ENCODE results near the gene APRT. TPM values are rescaled to one million over a fixed set of nuclear protein-coding genes. Genes with fewer than 3 reads are reported as not detected.
"Not testable (repeated sequence)": the region's sequence is repeated elsewhere in the genome, so short reads cannot be mapped to it uniquely, and the experiment has no call there.

The APRT gene
- total RNA-seq, 2 donors from 2014 or later: 116 to 139 TPM

GRCh38 chr16:88781140-88782077 is 30.3 kb downstream of the APRT start:
- Mint-ChIP-seq H3K4me3 (peak overlapping the region; percentile 77 to 80), H3K9me3 (no peaks in the 10 kb centered on the region), H3K27me3 (ENCODE audit: low read depth) (no peaks in the 10 kb centered on the region), H3K27ac (peak overlapping the region; percentile 76), H3K4me1 (ENCODE audit: low read depth) (peaks cover 50% of the 10 kb centered on the region), H3K36me3 (ENCODE audit: insufficient read depth in 2 of 2) (no peaks in the 10 kb centered on the region)
- DNase-seq (peak; percentile 72), ATAC-seq (replicated peaks in 1 of 2) (peak; percentile 50 to 53)

DNA sequence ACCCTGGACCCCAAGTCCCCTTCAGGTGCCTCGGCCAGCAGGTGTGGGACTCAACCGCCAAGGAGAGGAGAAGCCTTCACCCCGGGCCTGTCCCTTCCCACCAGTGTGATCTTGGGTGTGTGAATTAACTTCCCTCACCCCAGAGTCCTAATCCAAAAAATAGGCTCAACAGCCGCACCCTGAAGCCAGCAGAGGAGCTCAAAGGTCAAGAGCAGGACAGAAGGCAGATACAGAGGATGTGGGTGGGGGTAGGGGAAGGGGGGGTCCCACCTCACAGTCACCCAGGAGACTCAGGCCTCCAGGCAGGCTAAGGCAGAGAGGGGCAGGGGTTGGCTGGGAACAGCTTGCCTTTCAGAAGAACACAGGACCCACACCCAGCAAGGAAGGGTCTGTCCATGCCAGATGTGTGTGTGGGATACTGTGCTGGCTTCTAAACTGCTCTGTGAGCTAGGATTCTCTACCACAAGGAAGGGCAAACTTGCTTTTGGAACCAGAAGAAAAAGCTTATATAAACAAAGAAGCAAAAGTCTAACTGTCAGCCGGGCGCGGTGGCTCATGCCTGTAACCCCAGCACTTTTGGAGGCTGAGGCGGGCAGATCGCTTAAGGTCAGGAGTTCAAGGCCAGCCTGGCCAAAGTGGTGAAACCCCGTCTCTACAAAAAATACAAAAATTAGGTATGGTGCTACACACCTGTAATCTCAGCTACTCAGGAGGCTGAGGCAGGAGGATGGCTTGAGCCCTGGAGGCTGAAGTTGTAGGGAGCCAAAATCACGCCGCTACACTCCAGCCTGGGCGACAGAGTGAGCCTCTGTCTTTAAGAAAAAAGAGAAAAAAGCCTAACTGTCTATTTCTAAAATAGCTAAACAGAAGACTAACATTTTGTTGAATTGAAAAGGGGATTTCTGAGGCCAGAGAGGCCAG is 31.3 kb downstream of the APRT start:
- ATAC-seq (replicated peaks in 1 of 2) (no peak), DNase-seq (no peak)
- Mint-ChIP-seq H3K4me1 (ENCODE audit: low read depth) (peaks cover 50% of the 10 kb centered on the region), H3K27ac (peak overlapping the region; percentile 76), H3K36me3 (ENCODE audit: insufficient read depth in 2 of 2) (no peaks in the 10 kb centered on the region), H3K27me3 (ENCODE audit: low read depth) (no peaks in the 10 kb centered on the region), H3K9me3 (no peaks in the 10 kb centered on the region), H3K4me3 (peak overlapping the region; percentile 77 to 80)

DNA sequence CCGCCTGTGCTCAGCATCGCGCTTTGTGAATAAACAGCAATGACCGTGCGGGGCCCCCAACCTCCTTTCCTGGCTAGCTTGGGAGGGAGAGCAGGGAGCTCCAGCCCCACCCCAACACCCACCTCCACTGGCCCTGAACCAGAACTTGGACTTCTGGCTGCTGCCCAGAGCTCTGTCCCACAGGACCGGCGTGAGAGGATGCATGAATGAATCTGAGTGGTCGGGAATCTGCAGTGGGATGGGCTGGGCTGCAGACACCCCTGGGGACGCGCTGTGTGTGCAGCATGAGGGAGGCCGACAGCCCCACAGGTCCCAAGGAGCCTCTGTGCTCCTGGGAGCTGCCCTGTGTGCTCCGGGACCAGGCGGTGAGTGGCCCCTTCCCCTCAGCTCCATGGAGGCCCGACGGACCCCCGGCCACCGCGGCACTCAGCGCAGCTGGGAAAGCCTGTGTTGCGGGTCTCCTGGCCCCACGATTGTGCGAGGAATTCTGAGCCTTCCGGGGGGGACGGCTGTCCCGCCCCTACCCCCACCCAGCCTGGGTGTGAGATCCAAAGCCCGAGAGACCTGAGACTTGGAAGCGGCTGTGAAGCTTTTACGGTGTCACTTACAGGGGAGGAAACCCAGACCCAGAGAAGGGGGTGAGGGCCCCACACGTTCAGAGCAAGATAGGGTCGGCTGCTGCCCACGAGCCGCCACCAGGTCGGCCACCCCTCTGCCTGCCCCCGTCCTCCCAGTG is 32.2 kb downstream of the APRT start:
- H3K4me1 Mint-ChIP-seq (ENCODE audit: low read depth): peaks cover 52% of the 10 kb centered on the region
- peak overlapping the region; percentile 77 to 80 for H3K4me3 Mint-ChIP-seq
- no peaks in the 10 kb centered on the region for H3K27me3 Mint-ChIP-seq (ENCODE audit: low read depth)
- H3K9me3 Mint-ChIP-seq: no peaks in the 10 kb centered on the region
- ATAC-seq (replicated peaks in 1 of 2): no peak
- no peak for DNase-seq
- H3K36me3 Mint-ChIP-seq (ENCODE audit: insufficient read depth in 2 of 2): no peaks in the 10 kb centered on the region
- peak overlapping the region; percentile 76 for H3K27ac Mint-ChIP-seq

DNA sequence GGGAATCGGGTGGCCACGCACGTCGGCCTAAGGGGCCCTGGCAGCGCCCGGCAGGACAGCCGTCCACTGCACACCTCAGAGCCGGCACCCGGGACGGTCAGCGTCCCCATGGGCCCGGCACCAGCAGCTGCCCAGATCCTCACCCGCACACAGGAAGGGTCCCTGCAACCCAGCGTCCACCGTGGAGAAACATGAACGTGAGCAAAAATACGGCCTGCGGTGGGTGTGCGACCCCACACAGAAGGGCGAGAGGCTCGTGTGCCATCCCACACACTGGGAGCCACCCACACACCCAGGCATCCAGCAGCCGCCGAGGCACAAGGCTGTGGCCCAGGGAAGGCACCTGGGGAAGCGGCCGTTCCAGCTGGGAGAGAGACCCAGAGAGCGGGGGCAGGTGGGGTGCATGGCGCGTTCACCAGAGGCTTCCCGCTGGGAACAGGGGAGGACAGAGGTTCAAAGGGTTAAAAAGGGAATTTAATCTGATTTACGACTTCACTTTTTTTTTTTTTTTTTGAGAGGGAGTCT is 33.1 kb downstream of the APRT start:
- Mint-ChIP-seq H3K27ac (peak overlapping the region; percentile 12), H3K9me3 (no peaks in the 10 kb centered on the region), H3K4me3 (peak overlapping the region in 1 of 2 donors; percentile 31), H3K36me3 (ENCODE audit: insufficient read depth in 2 of 2) (no peaks in the 10 kb centered on the region), H3K4me1 (ENCODE audit: low read depth) (peaks cover 50% of the 10 kb centered on the region), H3K27me3 (ENCODE audit: low read depth) (no peaks in the 10 kb centered on the region)
- ATAC-seq (replicated peaks in 1 of 2): no peak
- no peak for DNase-seq

GRCh38 chr16:88778271-88778525 is 33.5 kb downstream of the APRT start:
- DNase-seq (no peak), ATAC-seq (replicated peaks in 1 of 2) (no peak)
- Mint-ChIP-seq H3K27ac (no peak overlapping the region), H3K9me3 (no peaks in the 10 kb centered on the region), H3K36me3 (ENCODE audit: insufficient read depth in 2 of 2) (no peaks in the 10 kb centered on the region), H3K4me1 (ENCODE audit: low read depth) (peaks cover 46% of the 10 kb centered on the region), H3K27me3 (ENCODE audit: low read depth) (no peaks in the 10 kb centered on the region), H3K4me3 (peak overlapping the region in 1 of 2 donors; percentile 31)

DNA sequence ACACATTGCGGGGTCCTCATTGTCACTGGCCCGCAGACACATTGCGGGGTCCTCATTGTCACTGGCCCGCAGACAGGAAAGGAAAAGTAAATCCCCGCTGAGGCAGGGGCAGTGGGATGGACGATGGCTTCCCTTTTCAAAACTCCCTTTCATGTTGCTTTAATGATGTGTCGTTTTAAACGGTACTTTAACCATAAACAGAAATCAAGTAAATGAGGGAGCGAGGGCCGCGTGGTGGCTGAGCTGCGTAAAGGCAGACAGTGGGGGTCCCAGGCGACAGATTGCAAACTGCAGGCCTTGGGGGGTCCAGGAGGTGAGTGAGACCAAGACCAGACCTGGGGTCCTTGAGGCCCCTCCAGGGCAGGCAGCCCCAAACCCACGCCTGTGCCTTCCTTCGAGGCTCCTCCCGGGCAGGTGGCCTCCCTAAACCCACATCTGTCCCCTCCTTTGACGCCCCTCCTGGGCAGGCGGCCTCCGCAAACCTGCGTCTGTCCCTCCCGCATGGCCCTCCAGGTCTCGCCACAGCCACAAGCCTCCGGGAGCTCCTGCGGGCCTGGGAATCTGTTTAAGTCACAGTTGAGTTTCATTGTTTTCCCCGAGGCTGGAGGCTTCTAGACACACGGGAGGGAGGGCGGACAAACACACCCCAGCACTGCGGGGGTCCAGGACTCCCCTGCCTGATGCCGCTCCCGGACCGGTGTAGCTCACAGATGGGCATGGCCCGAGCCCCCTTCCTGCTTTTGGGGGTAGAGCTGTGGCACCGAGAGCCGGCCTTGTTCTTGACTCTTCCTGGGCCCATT is 34.1 kb downstream of the APRT start:
- Mint-ChIP-seq H3K4me1 (ENCODE audit: low read depth) (peaks cover 41% of the 10 kb centered on the region), H3K4me3 (no peak overlapping the region), H3K27me3 (ENCODE audit: low read depth) (no peaks in the 10 kb centered on the region), H3K27ac (peak overlapping the region; percentile 83), H3K9me3 (no peaks in the 10 kb centered on the region), H3K36me3 (ENCODE audit: insufficient read depth in 2 of 2) (no peaks in the 10 kb centered on the region)
- DNase-seq (no peak), ATAC-seq (replicated peaks in 1 of 2) (no peak)

GRCh38 chr16:88775825-88776224 is 35.9 kb downstream of the APRT start:
- Mint-ChIP-seq H3K27ac (no peak overlapping the region), H3K36me3 (ENCODE audit: insufficient read depth in 2 of 2) (no peaks in the 10 kb centered on the region), H3K4me3 (no peak overlapping the region), H3K9me3 (no peaks in the 10 kb centered on the region), H3K27me3 (ENCODE audit: low read depth) (no peaks in the 10 kb centered on the region), H3K4me1 (ENCODE audit: low read depth) (peaks cover 27% of the 10 kb centered on the region)
- DNase-seq: no peak
- no peak for ATAC-seq (replicated peaks in 1 of 2)

DNA sequence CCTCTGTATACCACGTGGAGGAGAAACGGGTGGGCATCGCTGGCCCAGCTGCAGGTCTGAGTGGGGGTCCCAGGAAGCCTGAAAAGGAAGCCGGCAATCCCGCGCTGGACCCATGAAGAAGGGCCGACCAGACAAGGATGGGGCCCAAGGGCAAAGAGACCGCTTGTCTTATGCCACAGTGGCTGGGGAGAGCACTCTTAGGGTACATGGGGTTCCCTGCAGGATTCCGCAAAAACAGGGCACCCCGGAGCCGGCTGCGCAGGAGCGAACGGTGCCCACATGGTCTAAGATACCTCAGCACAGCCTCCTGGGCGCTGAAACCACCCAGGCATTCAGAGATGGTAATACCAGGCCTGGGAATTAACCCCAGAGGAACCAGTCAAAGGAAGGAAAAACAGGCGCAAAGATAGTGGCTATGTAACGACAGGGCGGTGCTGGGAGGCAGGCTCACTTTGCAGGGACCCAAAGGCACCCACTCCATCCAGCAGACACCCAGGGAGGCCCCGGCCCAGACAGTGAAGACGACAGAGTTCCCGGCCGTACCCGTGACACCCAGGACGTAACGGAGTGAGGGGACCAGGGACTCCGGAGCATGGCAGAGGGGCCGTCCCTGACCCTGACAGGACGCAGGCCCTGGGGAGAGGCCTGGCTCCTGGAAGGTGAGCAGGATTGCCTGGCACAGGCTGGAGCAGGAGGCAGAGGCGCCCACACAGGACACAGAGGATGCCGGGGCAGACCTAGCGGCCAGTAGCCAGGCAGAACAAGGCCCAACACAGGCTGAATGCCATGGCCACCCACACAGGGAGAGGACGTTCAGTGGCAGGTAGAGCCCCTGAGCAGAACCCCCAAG is 37.0 kb downstream of the APRT start:
- H3K27me3 Mint-ChIP-seq (ENCODE audit: low read depth): no peaks in the 10 kb centered on the region
- H3K4me3 Mint-ChIP-seq: no peak overlapping the region
- ATAC-seq (replicated peaks in 1 of 2): no peak
- H3K9me3 Mint-ChIP-seq: no peaks in the 10 kb centered on the region
- peak overlapping the region; percentile 19 for H3K27ac Mint-ChIP-seq
- no peak for DNase-seq
- H3K36me3 Mint-ChIP-seq (ENCODE audit: insufficient read depth in 2 of 2): no peaks in the 10 kb centered on the region
- peaks cover 19% of the 10 kb centered on the region for H3K4me1 Mint-ChIP-seq (ENCODE audit: low read depth)

DNA sequence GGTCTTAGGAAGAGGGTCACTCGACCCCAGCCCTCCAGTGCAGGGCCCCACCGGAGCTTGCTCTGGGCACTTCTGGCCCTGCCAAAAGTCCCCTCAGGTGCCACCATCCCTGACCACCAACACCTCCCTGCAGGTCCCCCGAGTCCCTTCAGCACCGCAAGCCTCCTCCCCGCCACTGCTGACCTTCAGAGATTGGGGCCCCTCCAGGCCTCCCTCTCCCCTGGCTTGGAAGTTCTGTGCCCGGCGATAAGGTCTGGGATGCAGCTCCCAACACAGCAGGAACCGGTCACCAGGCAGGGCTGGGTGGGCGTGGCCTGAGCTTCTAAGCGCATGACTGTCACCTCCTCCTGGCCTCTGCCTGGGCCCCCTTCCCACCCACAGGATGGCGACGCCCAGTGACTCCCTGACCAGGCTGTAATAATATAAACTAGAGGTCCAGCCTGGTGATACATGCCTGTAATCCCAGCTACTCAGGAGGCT is 37.9 kb downstream of the APRT start:
- ATAC-seq (replicated peaks in 1 of 2) (no peak), DNase-seq (no peak)
- no peaks in the 10 kb centered on the region for H3K27me3 Mint-ChIP-seq (ENCODE audit: low read depth)
- peaks cover 21% of the 10 kb centered on the region for H3K4me1 Mint-ChIP-seq (ENCODE audit: low read depth)
- no peak overlapping the region for H3K4me3 Mint-ChIP-seq
- no peak overlapping the region for H3K27ac Mint-ChIP-seq
- no peaks in the 10 kb centered on the region for H3K36me3 Mint-ChIP-seq (ENCODE audit: insufficient read depth in 2 of 2)
- H3K9me3 Mint-ChIP-seq: no peaks in the 10 kb centered on the region

DNA sequence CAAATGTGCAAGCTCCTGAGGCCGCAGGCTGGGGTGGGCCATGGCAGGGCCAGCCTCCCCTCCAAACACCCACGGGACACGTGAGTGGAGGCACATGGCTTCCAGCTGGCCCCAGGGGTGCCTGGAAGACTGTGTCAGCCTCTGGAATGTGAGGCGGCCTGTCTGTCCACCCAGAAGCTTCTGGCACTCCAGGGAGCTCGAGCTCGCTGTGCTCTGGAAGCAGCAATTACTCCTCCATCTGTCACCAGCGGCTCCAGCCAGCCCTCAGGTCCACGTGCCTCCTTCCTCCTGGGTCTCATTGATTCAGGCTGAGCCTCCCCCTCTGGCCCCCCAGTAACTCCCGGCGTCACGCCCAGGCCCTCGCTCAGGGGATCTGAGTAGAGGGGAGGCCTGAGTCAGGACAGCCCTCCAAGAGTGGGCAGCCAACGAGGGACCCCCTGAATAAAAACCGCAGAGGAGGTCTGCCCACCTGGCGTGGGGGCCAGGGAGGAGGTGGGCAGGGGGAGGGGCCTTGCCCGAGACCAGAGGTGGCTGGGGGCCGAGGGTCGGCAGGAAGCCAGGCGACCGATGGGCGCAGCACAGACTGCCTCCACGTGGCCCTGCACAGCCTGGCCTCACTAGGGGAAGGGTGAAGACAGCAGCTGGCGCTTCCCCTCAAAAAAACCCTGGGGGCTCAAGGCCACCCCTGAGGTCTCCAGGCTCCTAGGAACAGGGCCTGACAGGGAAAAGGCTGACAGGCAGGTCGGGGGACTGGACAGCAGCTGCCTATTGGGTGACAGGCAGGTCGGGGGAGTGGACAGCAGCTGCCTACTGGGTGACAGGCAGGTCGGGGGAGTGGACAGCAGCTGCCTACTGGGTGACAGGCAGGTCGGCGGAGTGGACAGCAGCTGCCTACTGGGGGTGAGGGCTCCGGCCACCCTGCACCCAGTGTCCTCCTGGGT is 38.6 kb downstream of the APRT start:
- DNase-seq: no peak
- Mint-ChIP-seq H3K27me3 (ENCODE audit: low read depth) (no peaks in the 10 kb centered on the region), H3K4me3 (no peak overlapping the region), H3K36me3 (ENCODE audit: insufficient read depth in 2 of 2) (no peaks in the 10 kb centered on the region), H3K4me1 (ENCODE audit: low read depth) (peaks cover 17% of the 10 kb centered on the region), H3K27ac (no peak overlapping the region), H3K9me3 (no peaks in the 10 kb centered on the region)
- ATAC-seq (replicated peaks in 1 of 2): no peak

DNA sequence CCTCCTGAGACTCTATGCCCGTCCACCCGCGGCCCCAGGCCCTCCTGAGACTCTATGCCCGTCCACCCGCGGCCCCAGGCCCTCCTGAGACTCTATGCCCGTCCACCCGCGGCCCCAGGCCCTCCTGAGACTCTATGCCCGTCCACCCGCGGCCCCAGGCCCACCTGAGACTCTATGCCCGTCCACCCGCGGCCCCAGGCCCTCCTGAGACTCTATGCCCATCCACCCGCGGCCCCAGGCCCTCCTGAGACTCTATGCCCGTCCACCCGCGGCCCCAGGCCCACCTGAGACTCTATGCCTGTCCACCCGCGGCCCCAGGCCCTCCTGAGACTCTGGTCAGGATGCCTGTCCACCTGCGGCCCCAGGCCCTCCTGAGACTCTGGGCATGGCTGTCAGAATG is 39.9 kb downstream of the APRT start:
- ATAC-seq (replicated peaks in 1 of 2); H3K27me3 Mint-ChIP-seq (ENCODE audit: low read depth); H3K27ac Mint-ChIP-seq; H3K36me3 Mint-ChIP-seq (ENCODE audit: insufficient read depth in 2 of 2); H3K4me3 Mint-ChIP-seq; H3K9me3 Mint-ChIP-seq; DNase-seq: not testable (repeated sequence)
- peaks cover 24% of the 10 kb centered on the region for H3K4me1 Mint-ChIP-seq (ENCODE audit: low read depth)
